CD4-positive, alpha-beta T cell treated with Interleukin-10 for 1 hour (primary cell): Measurements from ENCODE around the gene ETF1.

Experiments used
- DNase-seq: peaks from one replicate; pipeline ENCODE4 v3.0.0-alpha.2; 2020

ETF1 gene

DNA sequence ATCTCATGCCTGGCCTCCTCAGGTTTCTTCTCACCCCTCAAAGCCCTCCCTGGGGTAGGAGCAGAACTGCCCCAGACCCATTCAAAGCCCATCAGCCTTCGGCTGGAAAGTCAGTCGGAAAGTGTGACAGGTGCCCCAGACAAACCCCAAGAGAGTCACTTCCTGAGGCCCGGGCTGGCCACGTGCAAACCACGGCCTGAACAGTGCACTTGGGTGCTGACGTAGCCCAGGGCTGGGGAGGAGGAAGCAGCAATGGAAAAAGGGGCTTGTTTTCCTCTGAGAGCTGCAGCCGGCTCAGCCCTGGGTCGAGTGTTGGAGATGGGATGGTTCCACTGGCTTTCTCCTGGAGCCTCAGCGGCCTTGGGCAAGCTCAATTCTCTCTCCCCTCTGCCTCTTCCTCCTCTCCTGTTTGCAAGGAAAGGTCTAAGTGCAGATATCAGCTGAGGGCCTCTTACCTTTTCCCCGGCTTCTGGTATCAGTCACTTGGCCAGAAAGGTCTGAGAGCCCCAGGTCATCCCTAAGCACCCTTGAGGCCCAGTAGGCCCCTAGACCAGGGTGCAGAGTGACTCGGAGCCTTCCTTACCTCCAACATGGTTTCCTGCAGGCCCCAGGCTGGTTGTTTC is 83.6 kb downstream of the ETF1 start:
- peak; percentile 80 for DNase-seq

- DNase-seq, result no peak
Observed at GRCh38 chr5:138458856-138459255, 84.2 kb downstream of the ETF1 start.

DNA sequence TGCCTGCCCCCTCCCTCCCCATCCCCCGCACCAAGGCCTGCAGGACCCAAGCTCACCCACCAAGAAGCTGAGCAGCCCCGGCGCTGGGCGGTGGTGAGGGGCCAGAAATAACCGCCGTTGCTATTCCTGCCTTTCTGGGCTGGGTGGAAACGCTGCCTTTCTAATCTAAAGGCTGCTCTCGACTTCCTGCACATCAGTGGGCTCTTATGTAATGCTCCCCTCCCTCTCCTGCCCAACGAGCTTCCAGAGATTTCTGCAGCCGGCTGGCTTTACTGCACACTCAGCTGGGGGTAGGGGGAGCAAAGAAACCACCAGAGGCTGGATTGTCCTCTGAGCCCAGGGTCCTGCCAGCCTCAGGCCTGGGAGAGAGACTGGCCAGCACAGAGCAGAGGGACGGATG is 84.7 kb downstream of the ETF1 start:
- no peak for DNase-seq

DNA sequence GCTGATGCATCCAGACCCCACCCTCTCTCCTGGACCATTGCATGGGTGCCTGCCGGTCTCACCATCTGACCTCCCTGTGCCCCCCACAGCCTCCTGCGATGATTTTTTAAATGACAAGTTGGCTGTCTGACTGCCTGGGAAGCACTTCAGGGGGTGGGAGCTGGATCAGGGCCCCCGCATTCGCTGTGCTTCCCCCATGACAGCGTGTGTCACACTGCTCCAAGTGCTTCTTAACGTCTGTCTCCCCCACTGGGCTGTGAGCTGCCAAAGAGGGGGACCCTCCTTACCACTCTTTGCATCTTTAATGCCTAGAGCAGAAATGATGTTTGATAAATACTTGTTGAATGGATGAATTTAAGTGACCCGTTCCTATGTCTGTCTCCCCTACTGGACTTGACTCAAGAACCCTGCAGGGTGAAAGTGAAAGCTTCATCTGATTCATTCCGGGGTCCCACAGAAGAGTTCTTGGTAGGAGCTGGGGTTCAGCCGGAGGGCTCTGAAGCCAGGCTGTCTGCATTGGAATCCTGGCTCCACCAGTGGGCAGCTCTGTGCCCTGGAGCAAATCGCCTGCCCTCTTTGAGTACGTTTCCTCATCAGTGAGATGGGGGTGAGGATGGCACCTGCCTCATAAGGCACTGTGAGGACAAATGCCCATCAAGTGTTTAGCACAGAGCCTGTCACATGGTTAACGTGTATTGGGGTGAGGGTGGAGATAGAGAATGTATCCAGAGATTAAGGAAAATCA is 85.3 kb downstream of the ETF1 start:
- no peak for DNase-seq
